HepG2 (cell line): ENCODE measurements around the gene OSBPL10. TPM values are rescaled to one million over a fixed set of nuclear protein-coding genes. Genes with fewer than 3 reads are reported as not detected.

ENCODE experiments used
- AHR ChIP-seq: IDR thresholded peaks from 2 replicates; pipeline ENCODE4 v1.6.1; 2018; ENCODE audit warnings: missing genetic modification reagents, missing compliant biosample characterization
- CTCF ChIP-seq: sonication (generic); formaldehyde crosslinking; IDR thresholded peaks from 2 replicates; pipeline ENCODE4 v1.5.0; 2020; ENCODE audit warnings: mild to moderate bottlenecking, missing genetic modification reagents, moderate library complexity
- ELF3 ChIP-seq: IDR thresholded peaks from 2 replicates; pipeline ENCODE4 v1.6.1; 2016; ENCODE audit warnings: missing genetic modification reagents, missing compliant biosample characterization
- EP300 ChIP-seq, 3 experiments: sonication (generic) in 1 of 3; formaldehyde crosslinking in 1 of 3; IDR thresholded peaks; 2 replicates each; pipeline versions ENCODE4 v1.5.1 to v1.6.1; 2011 to 2020; ENCODE audit warnings: low read depth in 2 of 3, low read length in 2 of 3, borderline replicate concordance in 1 of 3, improper control_type of control experiment in 1 of 3, mild to moderate bottlenecking in 1 of 3, missing genetic modification reagents in 1 of 3, moderate library complexity in 1 of 3
- HDAC6 ChIP-seq: fragments of 200-600 bp; sonication (generic); IDR thresholded peaks from 2 replicates; pipeline ENCODE4 v1.7.0; 2017; ENCODE audit warnings: mild to moderate bottlenecking, antibody characterized with exemption, low read length, low read depth
- HES4 ChIP-seq: sonication (generic); formaldehyde crosslinking; IDR thresholded peaks from 2 replicates; pipeline ENCODE4 v1.9.0; 2021; ENCODE audit warnings: mild to moderate bottlenecking, missing genetic modification reagents, borderline replicate concordance
- LBX2 ChIP-seq: sonication (generic); formaldehyde crosslinking; IDR thresholded peaks from 2 replicates; pipeline ENCODE4 v1.5.0; 2020; ENCODE audit warnings: missing genetic modification reagents, mild to moderate bottlenecking, borderline replicate concordance
- MAFK ChIP-seq, 2 experiments: IDR thresholded peaks in 1 of 2; conservative IDR thresholded peaks in 1 of 2; 2 replicates each; pipeline ENCODE4 v1.6.1; 2011; ENCODE audit warnings: improper control_type of control experiment in 2 of 2, low read length in 2 of 2
- RBFOX2 ChIP-seq: fragments of 200-400 bp; formaldehyde crosslinking; IDR thresholded peaks from 2 replicates; pipeline ENCODE4 v1.6.1; 2017; ENCODE audit warnings: low read depth, mild to moderate bottlenecking, low read length
- STAG1 ChIP-seq: sonication (generic); formaldehyde crosslinking; IDR thresholded peaks from 2 replicates; pipeline ENCODE4 v1.4.0; 2020; ENCODE audit warnings: missing genetic modification reagents
- ZBTB2 ChIP-seq: sonication (generic); formaldehyde crosslinking; IDR thresholded peaks from 2 replicates; pipeline ENCODE4 v1.8.0; 2022; ENCODE audit warnings: low read depth, missing genetic modification reagents
- ZFX ChIP-seq: sonication (generic); formaldehyde crosslinking; IDR thresholded peaks from 2 replicates; pipeline ENCODE4 v1.4.0; 2020; ENCODE audit warnings: mild to moderate bottlenecking, low read depth, missing genetic modification reagents, moderate library complexity
- ZNF205 ChIP-seq: IDR thresholded peaks from 2 replicates; pipeline ENCODE4 v1.6.1; 2018; ENCODE audit warnings: missing biosample characterization, missing genetic modification reagents
- ZNF282 ChIP-seq: fragments of 450-650 bp; IDR thresholded peaks from 2 replicates; pipeline ENCODE4 v1.6.1; 2018; ENCODE audit not compliant: partially characterized antibody
- ZNF501 ChIP-seq: sonication (generic); formaldehyde crosslinking; IDR thresholded peaks from 2 replicates; pipeline ENCODE4 v1.5.1; 2020; ENCODE audit warnings: mild to moderate bottlenecking, moderate library complexity, missing genetic modification reagents
- ZNF563 ChIP-seq: sonication (generic); formaldehyde crosslinking; IDR thresholded peaks from 2 replicates; pipeline ENCODE4 v1.8.0; 2022; ENCODE audit warnings: mild to moderate bottlenecking, moderate library complexity, missing genetic modification reagents
- ZNF704 ChIP-seq: sonication (generic); formaldehyde crosslinking; IDR thresholded peaks from 2 replicates; pipeline ENCODE4 v1.8.1; 2023; ENCODE audit warnings: mild to moderate bottlenecking, inconsistent platforms, moderate library complexity, missing genetic modification reagents, borderline replicate concordance
- ZSCAN22 ChIP-seq: sonication (generic); formaldehyde crosslinking; IDR thresholded peaks from 2 replicates; pipeline ENCODE4 v1.4.0; 2020; ENCODE audit warnings: mild to moderate bottlenecking, missing genetic modification reagents
- polyA plus RNA-seq, 8 experiments: library from polyadenylated mRNA; depleted of rRNA in 3 of 8; stranded (reverse) in 7 of 8; unstranded in 1 of 8; fragments of >200 nt; fragmentation: Illumina TruSeq in 4 of 8; extraction: Trizol in 4 of 8; gene quantifications; 2 replicates each; pipeline versions ENCODE4 v1.2.1 to v1.2.3, GENCODE V29; 2011 to 2016; ENCODE audit warnings: low read depth in 4 of 8, missing spikeins in 1 of 8, mixed read lengths in 1 of 8; ENCODE audit not compliant: insufficient read depth in 1 of 8
- total RNA-seq, 5 experiments: library from RNA; depleted of rRNA; stranded (reverse); fragments of >200 nt; fragmentation: Illumina TruSeq; extraction: Trizol; gene quantifications; 2 replicates each; pipeline ENCODE4 v1.2.3, GENCODE V29; 2016; ENCODE audit warnings: low read depth in 1 of 5

Gene OSBPL10
- total and polyA plus RNA-seq, 2 of the 13 experiments (the other 11 are each of a cell fraction or from before 2014, with no cell fraction given): 10.3 to 28.6 TPM

- TF ChIP-seq EP300 (IDR thresholded peaks at IDR 0.05; ENCODE audit: low read depth in 2 of 2, low read length in 2 of 2) (no peak), EP300 (CRISPR knock-in tag; IDR thresholded peaks at IDR 0.05; ENCODE audit: borderline replicate concordance) (no peak), ZNF501 (CRISPR knock-in tag) (0 out of 2 replicates have a peak, but pooled peaks have one; percentile 20), HDAC6 (no peak), CTCF (CRISPR knock-in tag) (peak; percentile 78), RBFOX2 (no peak), ZNF205 (CRISPR knock-in tag) (no peak), ELF3 (no peak), ZFX (CRISPR knock-in tag) (no peak), ZNF563 (no peak), ZNF282 (no peak), ZNF704 (CRISPR knock-in tag) (no peak), LBX2 (CRISPR knock-in tag) (no peak), AHR (CRISPR knock-in tag) (no peak), ZBTB2 (no peak), HES4 (no peak), STAG1 (CRISPR knock-in tag) (peak; percentile 83), ZSCAN22 (no peak), MAFK (conservative IDR thresholded peaks at IDR 0.05 in 1 of 2, IDR thresholded peaks at IDR 0.05 in 1 of 2; ENCODE audit: low read length in 2 of 2) (0 out of 4 replicates have a peak, but pooled peaks of 1 of the 2 experiments have one; percentile 0)
- TF ChIP-seq, all 625 proteins: peak for 9
These were observed 212.5 kb downstream of the OSBPL10 start (continued) for GRCh38 chr3:31768479-31769125.
